RWPE2 (cell line): ENCODE measurements around the gene GSDMA.

Experiments used
- ATAC-seq: fragments of 200-7000 bp; cut with Tn5 transposase; 3 replicates; pipeline ENCODE4 v1.9.1; 2021; ENCODE audit warnings: low read depth
- DNase-seq: peaks from one replicate; pipeline ENCODE4 v3.0.0-alpha.2; 2020; ENCODE audit warnings: low spot score
- H3K27ac ChIP-seq: fragments of 450-650 bp; 2 replicates; pipeline ENCODE4 v1.5.1; 2017; ENCODE audit warnings: mild to moderate bottlenecking; ENCODE audit not compliant: poor library complexity, severe bottlenecking
- H3K27me3 ChIP-seq: fragments of 250-450 bp; sonication (Bioruptor Pico); 2 replicates; pipeline ENCODE4 v1.5.1; 2021; ENCODE audit warnings: mild to moderate bottlenecking, moderate library complexity; ENCODE audit not compliant: insufficient read depth, poor library complexity, severe bottlenecking
- H3K36me3 ChIP-seq: fragments of 250-450 bp; sonication (Bioruptor Pico); 2 replicates; pipeline ENCODE4 v1.5.1; 2020; ENCODE audit warnings: low read depth, mild to moderate bottlenecking, moderate library complexity
- H3K4me1 ChIP-seq: fragments of 250-450 bp; sonication (Bioruptor Pico); 2 replicates; pipeline ENCODE4 v1.5.1; 2021; ENCODE audit warnings: mild to moderate bottlenecking, moderate library complexity; ENCODE audit not compliant: insufficient read depth, poor library complexity, severe bottlenecking
- H3K4me3 ChIP-seq: fragments of 250-450 bp; sonication (Bioruptor Pico); 2 replicates; pipeline ENCODE4 v1.5.1; 2021; ENCODE audit warnings: mild to moderate bottlenecking, moderate library complexity; ENCODE audit not compliant: severe bottlenecking
- H3K9me3 ChIP-seq: fragments of 250-450 bp; sonication (Bioruptor Pico); 2 replicates; pipeline ENCODE4 v1.5.1; 2021; ENCODE audit warnings: mild to moderate bottlenecking, moderate library complexity; ENCODE audit not compliant: severe bottlenecking
- TF ChIP-seq, protein P1 (sequence below): fragments of 450-650 bp; IDR thresholded peaks from one replicate; pipeline ENCODE4 v1.5.1; 2017; ENCODE audit warnings: mild to moderate bottlenecking, moderate library complexity; ENCODE audit not compliant: poor library complexity, severe bottlenecking

The GSDMA gene, protein sequence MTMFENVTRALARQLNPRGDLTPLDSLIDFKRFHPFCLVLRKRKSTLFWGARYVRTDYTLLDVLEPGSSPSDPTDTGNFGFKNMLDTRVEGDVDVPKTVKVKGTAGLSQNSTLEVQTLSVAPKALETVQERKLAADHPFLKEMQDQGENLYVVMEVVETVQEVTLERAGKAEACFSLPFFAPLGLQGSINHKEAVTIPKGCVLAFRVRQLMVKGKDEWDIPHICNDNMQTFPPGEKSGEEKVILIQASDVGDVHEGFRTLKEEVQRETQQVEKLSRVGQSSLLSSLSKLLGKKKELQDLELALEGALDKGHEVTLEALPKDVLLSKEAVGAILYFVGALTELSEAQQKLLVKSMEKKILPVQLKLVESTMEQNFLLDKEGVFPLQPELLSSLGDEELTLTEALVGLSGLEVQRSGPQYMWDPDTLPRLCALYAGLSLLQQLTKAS

DNA sequence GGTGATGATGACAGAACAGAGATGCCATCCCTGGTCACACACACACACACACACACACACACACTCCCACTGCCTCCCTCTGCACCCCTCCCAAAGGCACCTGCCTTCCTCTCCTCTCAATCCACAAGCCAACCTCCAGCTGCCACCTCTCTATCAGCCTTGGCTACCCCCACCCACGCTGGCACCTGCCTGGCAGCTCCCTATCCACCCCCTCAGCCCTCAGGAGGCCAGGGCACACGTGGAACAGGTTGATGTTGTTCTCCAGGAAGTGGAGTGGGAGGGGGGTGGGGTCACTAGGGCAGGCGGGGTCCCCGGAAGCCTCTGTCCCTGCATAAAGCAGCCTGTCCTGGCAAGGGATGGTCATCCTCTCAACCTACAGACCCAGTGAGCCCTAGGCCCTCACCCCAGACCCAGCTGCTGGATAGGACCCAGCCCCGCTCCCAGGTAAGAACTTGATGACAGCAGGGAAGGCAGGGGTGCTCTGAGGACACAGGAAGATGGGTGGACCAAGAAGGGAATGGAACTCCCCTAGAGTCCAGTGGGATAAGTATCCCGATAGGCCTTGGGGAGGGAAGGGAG is at the start of gene GSDMA:
TSS of gene GSDMA (plus strand) at position 363 of the 579 bp plus-strand sequence. CDS start 2,684 bp downstream, outside the sequence.
- H3K27ac ChIP-seq = peak within 1 kb of the TSS; percentile 54
- DNase-seq (no peak), ATAC-seq (no peak)
- no peaks in the 10 kb centered on the region for H3K9me3 ChIP-seq
- no peak within 1 kb of the TSS for H3K4me3 ChIP-seq
- TF ChIP-seq, protein P1, sequence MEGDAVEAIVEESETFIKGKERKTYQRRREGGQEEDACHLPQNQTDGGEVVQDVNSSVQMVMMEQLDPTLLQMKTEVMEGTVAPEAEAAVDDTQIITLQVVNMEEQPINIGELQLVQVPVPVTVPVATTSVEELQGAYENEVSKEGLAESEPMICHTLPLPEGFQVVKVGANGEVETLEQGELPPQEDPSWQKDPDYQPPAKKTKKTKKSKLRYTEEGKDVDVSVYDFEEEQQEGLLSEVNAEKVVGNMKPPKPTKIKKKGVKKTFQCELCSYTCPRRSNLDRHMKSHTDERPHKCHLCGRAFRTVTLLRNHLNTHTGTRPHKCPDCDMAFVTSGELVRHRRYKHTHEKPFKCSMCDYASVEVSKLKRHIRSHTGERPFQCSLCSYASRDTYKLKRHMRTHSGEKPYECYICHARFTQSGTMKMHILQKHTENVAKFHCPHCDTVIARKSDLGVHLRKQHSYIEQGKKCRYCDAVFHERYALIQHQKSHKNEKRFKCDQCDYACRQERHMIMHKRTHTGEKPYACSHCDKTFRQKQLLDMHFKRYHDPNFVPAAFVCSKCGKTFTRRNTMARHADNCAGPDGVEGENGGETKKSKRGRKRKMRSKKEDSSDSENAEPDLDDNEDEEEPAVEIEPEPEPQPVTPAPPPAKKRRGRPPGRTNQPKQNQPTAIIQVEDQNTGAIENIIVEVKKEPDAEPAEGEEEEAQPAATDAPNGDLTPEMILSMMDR = no peak
- peaks cover 10% of the 10 kb centered on the region for H3K4me1 ChIP-seq
- no peaks in the 10 kb centered on the region for H3K36me3 ChIP-seq
- no peaks in the 10 kb centered on the region for H3K27me3 ChIP-seq

DNA sequence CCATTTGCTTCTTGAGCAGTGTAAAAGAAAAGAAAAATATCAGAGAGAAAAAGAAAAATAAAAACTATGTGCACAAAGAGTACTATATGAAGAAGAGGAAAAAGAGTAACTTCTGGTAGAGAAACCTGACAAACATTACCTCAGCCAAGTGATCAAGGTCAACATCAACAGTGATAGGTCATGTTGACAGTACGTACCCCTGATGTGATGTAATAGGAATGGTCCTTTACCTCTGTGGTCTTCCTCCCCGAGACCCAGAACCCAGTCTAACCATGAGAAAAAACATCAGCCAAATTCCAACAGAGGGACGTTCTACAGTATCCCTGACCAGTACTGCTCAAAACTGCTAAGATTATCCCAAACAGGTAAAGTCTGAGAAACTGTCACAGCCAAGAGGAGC is 48.8 kb upstream of the GSDMA start:
- DNase-seq (no peak), ATAC-seq (no peak)
- TF ChIP-seq, protein P1 = no peak
- Histone ChIP-seq H3K27me3 (no peaks in the 10 kb centered on the region), H3K27ac (no peak overlapping the region), H3K4me3 (no peak overlapping the region), H3K9me3 (no peaks in the 10 kb centered on the region), H3K36me3 (no peaks in the 10 kb centered on the region), H3K4me1 (no peaks in the 10 kb centered on the region)

DNA sequence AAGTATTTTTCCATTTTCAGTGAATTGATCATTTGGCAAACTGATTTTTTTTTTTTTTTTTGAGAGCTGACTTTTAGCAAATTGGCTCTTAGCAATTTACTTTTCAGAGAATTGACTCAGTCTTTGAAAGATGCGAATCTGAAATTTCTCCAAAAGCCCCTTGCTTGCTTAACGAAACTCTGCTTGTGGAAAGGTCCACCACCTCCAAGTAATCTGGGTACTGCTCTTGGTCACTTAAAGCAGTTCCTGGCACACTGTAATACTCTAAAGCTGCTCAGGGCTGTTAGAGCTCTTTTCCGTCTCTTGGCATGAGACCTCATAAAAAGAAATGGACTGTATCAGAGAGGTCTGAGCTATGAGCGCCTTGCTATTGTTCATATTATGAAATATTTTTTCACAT is 47.2 kb upstream of the GSDMA start:
- no peak overlapping the region for H3K27ac ChIP-seq

DNA sequence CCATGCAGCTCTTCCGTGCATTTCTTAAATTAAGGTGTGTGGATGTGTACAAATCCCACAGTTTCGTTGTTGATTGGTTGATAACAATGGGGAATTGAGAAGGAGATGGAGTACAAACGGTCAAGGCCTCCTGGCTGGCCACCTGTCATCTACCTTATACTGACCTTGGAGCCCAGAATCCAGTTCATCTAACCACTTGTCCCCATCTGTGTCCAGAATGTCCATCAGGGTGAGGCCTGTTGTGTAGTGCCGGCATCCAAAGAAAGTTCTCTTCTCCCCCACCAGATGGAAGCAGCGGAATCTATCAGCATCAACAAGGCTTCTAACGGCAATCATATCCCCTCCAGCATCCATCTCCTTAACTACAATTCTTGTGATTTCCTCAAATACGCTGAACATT is 45.9 kb upstream of the GSDMA start:
- H3K27ac ChIP-seq = no peak overlapping the region
- no peaks in the 10 kb centered on the region for H3K9me3 ChIP-seq
- ATAC-seq (no peak), DNase-seq (no peak)
- H3K36me3 ChIP-seq = peaks cover 2% of the 10 kb centered on the region; the same call in 1 of the 2 replicates
- no peaks in the 10 kb centered on the region for H3K27me3 ChIP-seq
- TF ChIP-seq, protein P1 = no peak
- no peak overlapping the region for H3K4me3 ChIP-seq
- H3K4me1 ChIP-seq = no peaks in the 10 kb centered on the region

More for the DNA sequence above, 47.2 kb upstream of the GSDMA start:
- no peak overlapping the region for H3K4me3 ChIP-seq
- no peaks in the 10 kb centered on the region for H3K4me1 ChIP-seq
- DNase-seq (no peak), ATAC-seq (no peak)
- no peaks in the 10 kb centered on the region for H3K9me3 ChIP-seq
- H3K36me3 ChIP-seq = no peaks in the 10 kb centered on the region
- H3K27me3 ChIP-seq = no peaks in the 10 kb centered on the region
- TF ChIP-seq, protein P1 = no peak
